Stomach (tissue), 4 donors: ENCODE measurements around the gene GIMAP2.

Experiments
- CTCF ChIP-seq, 7 experiments: fragments of 450-650 bp in 4 of 7; fragments of 200-600 bp in 3 of 7; sonication (generic) in 3 of 7; IDR thresholded peaks; one replicate each; pipeline ENCODE4 v1.5.1; 2016 to 2019; ENCODE audit warnings: antibody characterized with exemption in 7 of 7, control low read depth in 2 of 7, mild to moderate bottlenecking in 1 of 7
- EP300 ChIP-seq: sonication (generic); formaldehyde crosslinking; IDR thresholded peaks from one replicate; pipeline ENCODE4 v1.6.1; 2017; ENCODE audit warnings: antibody characterized with exemption
- POLR2A ChIP-seq, 4 donors: fragments of 450-650 bp; IDR thresholded peaks; one replicate each; pipeline ENCODE4 v1.6.1; 2016; ENCODE audit warnings: antibody characterized with exemption in 4 of 4, control low read depth in 2 of 4, mild to moderate bottlenecking in 1 of 4, moderate library complexity in 1 of 4

- TF ChIP-seq EP300, result no peak
- TF ChIP-seq CTCF (IDR thresholded peaks at IDR 0.05), result no peak
- TF ChIP-seq POLR2A (IDR thresholded peaks at IDR 0.05), result no peak
These were observed 30.9 kb downstream of the GIMAP2 start, which contains the start of gene GIMAP1 for GRCh38 chr7:150716368-150716767.
